Heart left ventricle (tissue), 16 donors: ENCODE data around the gene SWT1. TPM values are rescaled to one million over a fixed set of nuclear protein-coding genes. Genes with fewer than 3 reads are reported as not detected.

Source experiments
- ATAC-seq, 4 donors: fragments of 200-7000 bp; cut with Tn5 transposase; one replicate each; pipeline ENCODE4 v1.9.1; 2020 to 2022; ENCODE audit warnings: moderate library complexity in 4 of 4, mild to moderate bottlenecking in 3 of 4, moderate number of reproducible peaks in 1 of 4
- DNase-seq, 5 donors: peaks; one replicate each; pipeline ENCODE4 v3.0.0-alpha.2; 2020
- H3K27ac ChIP-seq, 12 donors: fragments of 200-600 bp; sonication (generic) in 4 of 12; one replicate each; pipeline versions ENCODE4 v1.5.0 to v1.8.0; 2016 to 2022; ENCODE audit warnings: mild to moderate bottlenecking in 2 of 12
- H3K27me3 ChIP-seq, 9 donors: fragments of 200-600 bp; sonication (generic) in 2 of 9; one replicate each; pipeline versions ENCODE4 v1.5.1 to v1.8.0; 2016 to 2022; ENCODE audit warnings: mild to moderate bottlenecking in 3 of 9
- H3K36me3 ChIP-seq, 9 donors: fragments of 200-600 bp; sonication (generic) in 2 of 9; one replicate each; pipeline versions ENCODE4 v1.5.0 to v1.8.0; 2018 to 2022; ENCODE audit warnings: mild to moderate bottlenecking in 2 of 9
- H3K4me1 ChIP-seq, 12 donors: fragments of 200-600 bp; sonication (generic) in 4 of 12; one replicate each; pipeline versions ENCODE4 v1.5.0 to v1.8.0; 2016 to 2022; ENCODE audit warnings: mild to moderate bottlenecking in 3 of 12
- H3K4me3 ChIP-seq, 12 donors: fragments of 200-600 bp; sonication (generic) in 4 of 12; one replicate each; pipeline versions ENCODE4 v1.5.0 to v1.8.0; 2017 to 2022; ENCODE audit warnings: mild to moderate bottlenecking in 9 of 12, moderate library complexity in 4 of 12
- H3K9me3 ChIP-seq, 12 donors: fragments of 200-600 bp; sonication (generic) in 4 of 12; one replicate each; pipeline versions ENCODE4 v1.5.0 to v1.8.0; 2016 to 2022; ENCODE audit warnings: mild to moderate bottlenecking in 1 of 12
- POLR2A ChIP-seq, 2 donors: fragments of 450-650 bp; IDR thresholded peaks; one replicate each; pipeline ENCODE4 v1.6.1; 2017; ENCODE audit warnings: antibody characterized with exemption in 2 of 2, mild to moderate bottlenecking in 2 of 2, moderate library complexity in 2 of 2
- WGBS, 4 donors: extraction: QIAGEN DNeasy Blood & Tissue Kit in 2 of 4; methylation state at CpG; one replicate each; pipeline versions ENCODE4 v1.1.5 to v1.1.7; 2013 to 2018; 5-methylcytosine and 5-hydroxymethylcytosine counted together
- intact Hi-C, 10 donors: fragments of 100-400 bp; cut with DNase I; formaldehyde crosslinking; loops; one replicate each; pipeline versions ENCODE4 v1.11.1 to v1.14.2; 2022
- polyA plus RNA-seq, 2 donors: library from polyadenylated mRNA; stranded (reverse); fragments of 200-250 nt; gene quantifications; one replicate each; pipeline ENCODE4 v1.2.3, GENCODE V29; 2013
- total RNA-seq, 9 donors: library from RNA; depleted of rRNA in 2 of 9; stranded (reverse); fragments of >200 nt in 2 of 9; fragmentation: NEBNext Ultra II Directional in 3 of 9; extraction: Animal tissue kit (Norgen Biotek cat#: 25700) in 3 of 9; gene quantifications; one replicate each; pipeline versions ENCODE4 v1.1.0 to v1.2.4, GENCODE V29; 2016 to 2023
- TF ChIP-seq, protein P1 (sequence below), 12 donors: fragments of 200-600 bp; sonication (generic) in 4 of 12; IDR thresholded peaks; one replicate each; pipeline versions ENCODE4 v1.5.0 to v1.8.0; 2018 to 2022; ENCODE audit warnings: antibody characterized with exemption in 12 of 12, mild to moderate bottlenecking in 5 of 12
- donor health status: ischemic (EF 13 %, LVEDD 7.1; RV severe dilation, severe dysfunction).
- donor health status: healthy with polysubstance abuse.
- donor health status: DM: no; HTN: yes; CAD: no.
- donor health status: DM: no; HTN: no; CAD: no.
- donor health status: ischemic (EF 25% LVEDD 6.9; RV normal size, moderate dysfunction).
- donor health status: ischemic (EF 25% LVEDD 5.7; RV mildly dilated, moderate dysfunction).
- donor health status: healthy.
- donor health status: DM: yes; HTN: yes; CAD: no.
- donor health status: ischemic (EF 35%, LVEDD 5.7; RV mildly dilated, moderate dysfunction).
- donor health status: nonischemic (EF 11% LVEDD 7.7; RV severe dilation, severe dysfunction).
- donor health status: DM: yes; HTN: yes; CAD: no.
- donor health status: PGD.
- donor health status: ischemic (EF 29% LVEDD 5.4; RV normal size, mild dysfunction).
- donor health status: nonischemic (EF 23%, LVEDD 6.1; RV moderate dilation, normal function).

Gene SWT1
- total and polyA plus RNA-seq, 11 donors, result 1.7 to 8.5 (median 5.3) TPM

DNA sequence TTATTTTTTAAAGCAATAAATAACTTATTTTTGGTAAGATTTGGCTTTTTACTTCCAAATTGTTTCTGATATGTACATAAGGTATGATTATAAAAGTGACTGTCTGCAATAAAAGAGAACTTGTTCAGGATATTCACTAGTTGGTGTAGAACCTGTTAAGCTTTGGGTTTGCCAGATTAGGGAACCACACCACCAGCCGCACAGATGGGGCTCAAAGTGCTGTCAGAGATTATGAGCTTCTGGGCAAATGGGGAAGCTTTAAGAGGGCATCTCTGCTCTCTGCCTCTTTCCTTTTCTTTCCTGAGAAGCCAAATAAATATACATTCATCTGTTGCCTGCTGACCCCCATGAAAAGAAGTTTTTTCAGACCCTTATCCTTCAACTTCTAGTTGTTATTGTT is 134.7 kb downstream of the SWT1 start:
- DNase-seq, result no peak
- Histone ChIP-seq H3K9me3 (peaks cover 0 to under 1% (median 0%) of the 10 kb centered on the region in 12 donors), H3K4me3 (no peak overlapping the region), H3K4me1 (peaks cover 0 to 10% (median 6%) of the 10 kb centered on the region in 12 donors), H3K27ac (peak overlapping the region in 1 of 12 donors; percentile 29), H3K27me3 (no peaks in the 10 kb centered on the region), H3K36me3 (peaks cover 0 to 40% (median 28%) of the 10 kb centered on the region in 9 donors)
- no peak for ATAC-seq
- WGBS, 4 donors, result 78 to 96% (median 87%) methylated on average over 1 of the region's 1 CpG
- TF ChIP-seq, protein P1, sequence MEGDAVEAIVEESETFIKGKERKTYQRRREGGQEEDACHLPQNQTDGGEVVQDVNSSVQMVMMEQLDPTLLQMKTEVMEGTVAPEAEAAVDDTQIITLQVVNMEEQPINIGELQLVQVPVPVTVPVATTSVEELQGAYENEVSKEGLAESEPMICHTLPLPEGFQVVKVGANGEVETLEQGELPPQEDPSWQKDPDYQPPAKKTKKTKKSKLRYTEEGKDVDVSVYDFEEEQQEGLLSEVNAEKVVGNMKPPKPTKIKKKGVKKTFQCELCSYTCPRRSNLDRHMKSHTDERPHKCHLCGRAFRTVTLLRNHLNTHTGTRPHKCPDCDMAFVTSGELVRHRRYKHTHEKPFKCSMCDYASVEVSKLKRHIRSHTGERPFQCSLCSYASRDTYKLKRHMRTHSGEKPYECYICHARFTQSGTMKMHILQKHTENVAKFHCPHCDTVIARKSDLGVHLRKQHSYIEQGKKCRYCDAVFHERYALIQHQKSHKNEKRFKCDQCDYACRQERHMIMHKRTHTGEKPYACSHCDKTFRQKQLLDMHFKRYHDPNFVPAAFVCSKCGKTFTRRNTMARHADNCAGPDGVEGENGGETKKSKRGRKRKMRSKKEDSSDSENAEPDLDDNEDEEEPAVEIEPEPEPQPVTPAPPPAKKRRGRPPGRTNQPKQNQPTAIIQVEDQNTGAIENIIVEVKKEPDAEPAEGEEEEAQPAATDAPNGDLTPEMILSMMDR (IDR thresholded peaks at IDR 0.05), result no peak
- TF ChIP-seq POLR2A (IDR thresholded peaks at IDR 0.05), result no peak
- intact Hi-C loops, result no loop called here

DNA sequence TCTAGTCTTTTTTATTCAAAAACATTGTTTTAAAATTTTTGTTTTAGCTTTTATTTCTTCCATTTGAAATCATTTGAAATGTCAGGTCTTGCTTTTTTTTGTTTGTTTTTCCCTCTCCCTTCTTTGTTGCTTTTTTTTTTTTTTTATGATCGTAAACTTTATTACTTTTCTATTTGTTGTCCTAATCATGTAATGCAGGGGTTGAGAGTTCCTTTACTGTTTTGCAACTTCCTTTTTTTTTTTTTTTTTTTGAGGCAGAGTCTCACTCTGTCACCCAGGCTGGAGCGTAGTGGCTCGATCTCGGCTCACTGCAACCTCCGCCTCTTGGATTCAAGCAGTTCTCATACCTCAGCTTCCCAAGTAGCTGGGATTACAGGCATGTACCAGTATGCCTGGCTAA is 135.3 kb downstream of the SWT1 start:
- DNase-seq (peak in 1 of 5 donors; percentile 39), ATAC-seq (peak; percentile 11 to 33 (median 24))
- Histone ChIP-seq H3K9me3 (no peaks in the 10 kb centered on the region), H3K36me3 (peaks cover 0 to 46% (median 34%) of the 10 kb centered on the region in 9 donors), H3K27me3 (no peaks in the 10 kb centered on the region), H3K4me3 (no peak overlapping the region), H3K4me1 (peaks cover 0 to 10% (median 6%) of the 10 kb centered on the region in 12 donors), H3K27ac (peak overlapping the region in 3 of 12 donors; percentile 22 to 24 (median 23))
- intact Hi-C loops, result no loop called here
- TF ChIP-seq POLR2A (IDR thresholded peaks at IDR 0.05), result no peak
- TF ChIP-seq, protein P1 (IDR thresholded peaks at IDR 0.05), result no peak
- 70 to 85% (median 79%) methylated on average over 5 of the region's 5 CpGs for WGBS, 4 donors

DNA sequence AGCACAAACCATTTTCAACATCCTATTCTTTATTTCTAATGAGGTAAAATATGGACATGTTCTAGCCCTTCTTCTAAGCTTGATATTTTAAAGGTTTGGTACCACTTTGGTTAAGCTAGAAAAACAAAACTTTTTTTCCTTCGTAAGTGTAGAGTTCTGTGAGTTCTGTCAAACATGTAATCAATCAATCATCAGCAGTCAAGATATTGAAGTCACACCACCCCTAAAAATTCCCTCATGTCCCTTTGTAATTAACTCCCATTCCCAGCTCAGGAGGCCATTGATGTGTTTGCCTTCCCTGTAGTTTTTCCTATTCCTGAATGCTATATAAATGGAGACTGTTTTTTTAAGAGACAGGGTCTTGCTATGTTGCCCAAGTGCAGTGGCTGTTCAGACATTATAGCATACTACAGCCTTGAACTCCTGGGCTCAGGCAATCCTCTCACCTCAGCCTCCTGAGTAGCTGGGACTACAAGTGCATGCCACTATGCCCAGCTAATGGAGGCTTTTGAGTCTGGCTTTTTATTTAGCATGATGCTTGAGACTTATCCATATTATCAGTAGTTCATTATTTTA is 137.1 kb downstream of the SWT1 start:
- 97 to 99% (median 98%) methylated on average over 1 of the region's 1 CpG for WGBS, 4 donors
- H3K36me3 ChIP-seq, result peaks cover 0 to 64% (median 52%) of the 10 kb centered on the region in 9 donors

DNA sequence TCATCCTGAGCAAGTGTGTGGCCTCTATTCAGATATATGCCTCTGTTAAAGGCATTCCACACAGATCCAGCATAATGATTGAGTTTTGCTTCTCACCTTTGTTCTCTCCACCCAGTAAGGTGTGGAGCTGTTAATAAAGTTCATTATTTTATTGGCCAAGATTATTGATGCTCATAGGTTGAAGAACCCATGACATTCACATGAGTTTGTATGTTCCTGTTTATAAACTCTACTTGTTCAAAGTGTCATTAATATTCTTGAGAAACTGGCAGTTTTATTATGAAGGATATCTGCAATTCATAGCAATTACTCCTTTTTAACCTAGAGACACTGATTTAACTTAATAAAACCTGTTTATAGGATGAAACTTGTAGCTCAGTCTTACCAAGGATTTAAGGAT is 138.1 kb downstream of the SWT1 start:
- Histone ChIP-seq H3K27ac (no peak overlapping the region), H3K27me3 (no peaks in the 10 kb centered on the region), H3K36me3 (peaks cover 0 to 75% (median 62%) of the 10 kb centered on the region in 9 donors), H3K4me1 (peaks cover 0 to 8% (median 2%) of the 10 kb centered on the region in 12 donors), H3K9me3 (no peaks in the 10 kb centered on the region), H3K4me3 (no peak overlapping the region)
- DNase-seq (no peak), ATAC-seq (no peak)
- TF ChIP-seq, protein P1 (IDR thresholded peaks at IDR 0.05), result no peak
- intact Hi-C loops, result no loop called here

More for the DNA sequence above, 137.1 kb downstream of the SWT1 start:
- DNase-seq (no peak), ATAC-seq (no peak)
- Histone ChIP-seq H3K4me1 (peaks cover 0 to 8% (median 2%) of the 10 kb centered on the region in 12 donors), H3K27ac (no peak overlapping the region), H3K27me3 (no peaks in the 10 kb centered on the region), H3K4me3 (no peak overlapping the region), H3K9me3 (no peaks in the 10 kb centered on the region)
- intact Hi-C loops, result no loop called here
- no peak for TF ChIP-seq POLR2A (IDR thresholded peaks at IDR 0.05)
- TF ChIP-seq, protein P1 (IDR thresholded peaks at IDR 0.05), result no peak
